Ovary (tissue), 9 donors: Measurements from ENCODE around the gene SAP30BP. TPM values are rescaled to one million over a fixed set of nuclear protein-coding genes. Genes with fewer than 3 reads are reported as not detected.

ENCODE experiments used
- DNase-seq, 5 donors: peaks; one replicate each; pipeline ENCODE4 v3.0.0-alpha.2; 2019 to 2020
- H3K27ac ChIP-seq, 2 donors: fragments of 200-600 bp; one replicate each; pipeline versions ENCODE4 v1.5.1 to v1.8.0; 2019 to 2022
- H3K27me3 ChIP-seq: fragments of 200-600 bp; one replicate; pipeline ENCODE4 v1.8.0; 2022
- H3K36me3 ChIP-seq: fragments of 200-600 bp; sonication (generic); one replicate; pipeline ENCODE4 v1.5.1; 2019
- H3K4me1 ChIP-seq: one replicate; pipeline ENCODE4 v1.8.1; 2013; ENCODE audit warnings: mild to moderate bottlenecking, moderate library complexity; ENCODE audit not compliant: insufficient read depth
- H3K4me3 ChIP-seq: fragments of 200-600 bp; sonication (generic); one replicate; pipeline ENCODE4 v1.5.1; 2017
- H3K9me3 ChIP-seq, 2 donors: fragments of 200-600 bp in 1 of 2; sonication (generic) in 1 of 2; one replicate each; pipeline versions ENCODE4 v1.5.1 to v1.8.1; 2013 to 2019; ENCODE audit warnings: mild to moderate bottlenecking in 1 of 2, moderate library complexity in 1 of 2
- CTCF ChIP-seq, 3 donors: fragments of 450-650 bp in 2 of 3; fragments of 200-600 bp in 1 of 3; IDR thresholded peaks; one replicate each; pipeline versions ENCODE4 v1.5.1 to v1.8.0; 2016 to 2022; ENCODE audit warnings: antibody characterized with exemption in 3 of 3, mild to moderate bottlenecking in 1 of 3
- EP300 ChIP-seq: sonication (generic); formaldehyde crosslinking; IDR thresholded peaks from one replicate; pipeline ENCODE4 v1.6.1; 2017; ENCODE audit warnings: antibody characterized with exemption
- POLR2A ChIP-seq: fragments of 450-650 bp; IDR thresholded peaks from one replicate; pipeline ENCODE4 v1.6.1; 2017; ENCODE audit warnings: antibody characterized with exemption, mild to moderate bottlenecking, moderate library complexity
- WGBS, 3 donors: extraction: QIAGEN DNeasy Blood & Tissue Kit in 1 of 3; methylation state at CpG; one replicate each; pipeline versions ENCODE4 v1.1.5 to v1.1.7; 2013 to 2017; 5-methylcytosine and 5-hydroxymethylcytosine counted together
- intact Hi-C, 4 donors: fragments of 100-400 bp; cut with DNase I; formaldehyde crosslinking; loops; one replicate each; pipeline versions ENCODE4 v1.11.0 to v1.15.1; 2022 to 2023
- polyA plus RNA-seq, 2 donors: library from polyadenylated mRNA; stranded (reverse); fragments of 200-250 nt in 1 of 2; fragments of 350-450 nt in 1 of 2; fragmentation: Illumina TruSeq in 1 of 2; extraction: RNeasy Lipid Tissue Mini Kit (QIAGEN cat#74804) in 1 of 2; gene quantifications; one replicate each; pipeline ENCODE4 v1.2.3, GENCODE V29; 2013 to 2014
- total RNA-seq, 7 donors: library from RNA; depleted of rRNA in 2 of 7; stranded (reverse); fragments of >200 nt in 2 of 7; fragmentation: NEBNext Ultra II Directional in 3 of 7; extraction: Animal tissue kit (Norgen Biotek cat#: 25700) in 3 of 7; gene quantifications; one replicate each; pipeline versions ENCODE4 v1.1.0 to v1.2.4, GENCODE V29; 2016 to 2023
- donor health status: DM: no; HTN: no; CAD: no; lungs with moderate emphysema.
- donor health status: DM: no; HTN: no; CAD: no.
- donor health status: Bipolar disorder and iron deficiency.
- donor health status: DM: yes; HTN: yes; CAD: no.
- donor health status: DM: no; HTN: no; CAD: no.
- donor health status: DM: yes; HTN: yes; CAD: no.

SAP30BP gene
- total and polyA plus RNA-seq, 9 donors: 54.8 to 89.1 (median 81.7) TPM

- H3K27ac ChIP-seq: no peak overlapping the region
- no peak for TF ChIP-seq EP300
- TF ChIP-seq CTCF (IDR thresholded peaks at IDR 0.05): no peak
- no peak for TF ChIP-seq POLR2A
Observed at GRCh38 chr17:75756451-75757085, 89.4 kb downstream of the SAP30BP start.

GRCh38 chr17:75757086-75757681 lies 90.0 kb downstream of the SAP30BP start:
- no peaks in the 10 kb centered on the region for H3K9me3 ChIP-seq
- H3K27me3 ChIP-seq: no peaks in the 10 kb centered on the region
- no peak overlapping the region for H3K4me3 ChIP-seq
- H3K27ac ChIP-seq: no peak overlapping the region
- DNase-seq: no peak
- 90 to 93% (median 92%) methylated on average over 15 to 21 of the region's 21 CpGs for WGBS, 3 donors
- no peak for TF ChIP-seq EP300
- TF ChIP-seq CTCF (IDR thresholded peaks at IDR 0.05): no peak
- TF ChIP-seq POLR2A: no peak
- no peaks in the 10 kb centered on the region for H3K36me3 ChIP-seq
- peaks cover 3% of the 10 kb centered on the region for H3K4me1 ChIP-seq
- intact Hi-C loops: no loop called here

More at GRCh38 chr17:75756451-75757085, 89.4 kb downstream of the SAP30BP start:
- Histone ChIP-seq H3K27me3 (no peaks in the 10 kb centered on the region), H3K9me3 (no peaks in the 10 kb centered on the region), H3K4me3 (no peak overlapping the region), H3K4me1 (peaks cover 3% of the 10 kb centered on the region), H3K36me3 (no peaks in the 10 kb centered on the region)
- DNase-seq: peak in 1 of 5 donors; percentile 36
- intact Hi-C loops: no loop called here
- WGBS, 3 donors: 82 to 91% (median 89%) methylated on average over 28 to 29 of the region's 29 CpGs

Other genes with a start within 250 kb of the SAP30BP start
- 10 to 100 TPM; 37.7 to 87.1 (median 75.3) TPM for gene TMEM94, start 210.7 kb upstream of the SAP30BP start, total RNA-seq
- 10 to 100 TPM; 29.2 to 52.6 TPM for gene TMEM94, start 210.7 kb upstream of the SAP30BP start, polyA plus RNA-seq
- gene CASKIN2, start 151.8 kb upstream of the SAP30BP start, total RNA-seq: 10 to 100 TPM in 6 of 7 donors, 1 to 10 TPM in 1; 9.1 to 58.7 (median 41.3) TPM
- 10 to 100 TPM; 11.0 to 13.9 TPM for gene CASKIN2, start 151.8 kb upstream of the SAP30BP start, polyA plus RNA-seq
- 10 to 100 TPM; 16.0 to 35.0 (median 21.3) TPM for gene TSEN54, start 150.8 kb upstream of the SAP30BP start, total RNA-seq
- 10 to 100 TPM; 11.3 to 12.8 TPM for gene TSEN54, start 150.8 kb upstream of the SAP30BP start, polyA plus RNA-seq
- gene LLGL2, start 141.6 kb upstream of the SAP30BP start, total RNA-seq: 10 to 100 TPM in 6 of 7 donors, 1 to 10 TPM in 1; 9.9 to 45.4 (median 17.2) TPM
- gene LLGL2, start 141.6 kb upstream of the SAP30BP start, polyA plus RNA-seq: 1 to 10 TPM in 1 of 2 donors, under 1 TPM in 1; 0.20 to 9.2 TPM
- gene MYO15B, start 79.5 kb upstream of the SAP30BP start, total RNA-seq: 100 to 1,000 TPM; 152 to 383 (median 239) TPM
- 100 to 1,000 TPM in 1 of 2 donors, 10 to 100 TPM in 1; 31.0 to 161 TPM for gene MYO15B, start 79.5 kb upstream of the SAP30BP start, polyA plus RNA-seq
- 1 to 10 TPM in 5 of 7 donors, under 1 TPM in 2; 0.51 to 7.9 (median 1.7) TPM for gene SMIM5, start 33.9 kb upstream of the SAP30BP start, total RNA-seq
- gene SMIM5, start 33.9 kb upstream of the SAP30BP start, polyA plus RNA-seq: under 1 TPM; 0.52 to 0.64 TPM
- gene RECQL5, start 184 bp upstream of the SAP30BP start, total RNA-seq: 10 to 100 TPM; 13.8 to 32.8 (median 24.8) TPM
- 10 to 100 TPM; 15.7 to 19.4 TPM for gene RECQL5, start 184 bp upstream of the SAP30BP start, polyA plus RNA-seq
- 10 to 100 TPM in 5 of 7 donors, 1 to 10 TPM in 2; 6.3 to 55.6 (median 22.5) TPM for gene ITGB4, start 54.1 kb downstream of the SAP30BP start, total RNA-seq
- gene ITGB4, start 54.1 kb downstream of the SAP30BP start, polyA plus RNA-seq: 1 to 10 TPM; 3.3 to 6.0 TPM
- gene GALK1, start 97.9 kb downstream of the SAP30BP start, total RNA-seq: 10 to 100 TPM; 17.5 to 35.1 (median 27.6) TPM
- 10 to 100 TPM in 1 of 2 donors, under 1 TPM in 1; 0.33 to 22.6 TPM for gene GALK1, start 97.9 kb downstream of the SAP30BP start, polyA plus RNA-seq
- gene UNK, start 117.5 kb downstream of the SAP30BP start, total RNA-seq: 10 to 100 TPM; 27.5 to 58.1 (median 40.8) TPM
- 10 to 100 TPM; 12.7 to 34.9 TPM for gene UNK, start 117.5 kb downstream of the SAP30BP start, polyA plus RNA-seq
- 10 to 100 TPM; 10.7 to 24.9 (median 14.1) TPM for gene UNC13D, start 177.1 kb downstream of the SAP30BP start, total RNA-seq
- 10 to 100 TPM in 1 of 2 donors, 1 to 10 TPM in 1; 8.9 to 17.1 TPM for gene UNC13D, start 177.1 kb downstream of the SAP30BP start, polyA plus RNA-seq
- 100 to 1,000 TPM in 3 of 7 donors, 10 to 100 TPM in 4; 48.5 to 131 (median 92.7) TPM for gene WBP2, start 188.0 kb downstream of the SAP30BP start, total RNA-seq
- gene WBP2, start 188.0 kb downstream of the SAP30BP start, polyA plus RNA-seq: 100 to 1,000 TPM; 118 to 184 TPM
- gene TRIM47, start 211.2 kb downstream of the SAP30BP start, total RNA-seq: 10 to 100 TPM in 6 of 7 donors, 1 to 10 TPM in 1; 7.2 to 38.3 (median 18.6) TPM
- gene TRIM47, start 211.2 kb downstream of the SAP30BP start, polyA plus RNA-seq: 10 to 100 TPM; 10.1 to 11.5 TPM
- gene TRIM65, start 229.6 kb downstream of the SAP30BP start, total RNA-seq: 10 to 100 TPM; 17.3 to 28.0 (median 24.3) TPM
- 10 to 100 TPM; 10.4 to 18.5 TPM for gene TRIM65, start 229.6 kb downstream of the SAP30BP start, polyA plus RNA-seq
- 10 to 100 TPM; 30.4 to 93.0 (median 83.4) TPM for gene MRPL38, start 237.5 kb downstream of the SAP30BP start, total RNA-seq
- gene MRPL38, start 237.5 kb downstream of the SAP30BP start, polyA plus RNA-seq: 10 to 100 TPM; 14.5 to 51.4 TPM